Tibial artery (tissue), 4 donors: Measurements from ENCODE around the gene EXOC1.

Source experiments
- DNase-seq, 2 donors: peaks; one replicate each; pipeline ENCODE4 v3.0.0-alpha.2; 2019
- H3K27ac ChIP-seq, 2 donors: fragments of 200-600 bp; sonication (generic) in 1 of 2; 1 replicate in 1 of 2; 2 replicates in 1 of 2; pipeline ENCODE4 v1.5.1; 2018 to 2019; ENCODE audit warnings: mild to moderate bottlenecking in 1 of 2
- H3K27me3 ChIP-seq, 2 donors: fragments of 200-600 bp; sonication (generic) in 1 of 2; one replicate each; pipeline versions ENCODE4 v1.5.1 to v1.6.0; 2016 to 2019
- H3K36me3 ChIP-seq, 3 donors: fragments of 200-600 bp; sonication (generic) in 2 of 3; one replicate each; pipeline ENCODE4 v1.5.1; 2016 to 2019; ENCODE audit warnings: mild to moderate bottlenecking in 2 of 3
- H3K4me1 ChIP-seq, 4 donors: fragments of 200-600 bp; sonication (generic) in 2 of 4; 1 replicate in 3 of 4; 2 replicates in 1 of 4; pipeline ENCODE4 v1.5.1; 2016 to 2019
- H3K4me3 ChIP-seq, 2 donors: fragments of 200-600 bp; sonication (generic) in 1 of 2; 1 replicate in 1 of 2; 2 replicates in 1 of 2; pipeline ENCODE4 v1.5.1; 2018 to 2019; ENCODE audit warnings: mild to moderate bottlenecking in 2 of 2
- H3K9me3 ChIP-seq, 3 donors: fragments of 200-600 bp; sonication (generic) in 1 of 3; one replicate each; pipeline ENCODE4 v1.5.1; 2016 to 2019
- CTCF ChIP-seq, 2 experiments: fragments of 200-600 bp in 1 of 2; fragments of 450-650 bp in 1 of 2; IDR thresholded peaks; one replicate each; pipeline ENCODE4 v1.5.1; 2017 to 2019; ENCODE audit warnings: antibody characterized with exemption in 2 of 2, mild to moderate bottlenecking in 1 of 2, moderate library complexity in 1 of 2
- intact Hi-C: fragments of 100-400 bp; cut with DNase I; formaldehyde crosslinking; loops from one replicate; pipeline ENCODE4 v1.15.0; 2023; ENCODE audit warnings: low total_unique reads

EXOC1 gene

GRCh38 chr4:55819634-55820033 lies 33.8 kb upstream of the EXOC1 start, which contains the start of gene EXOC1L:
TSS of gene EXOC1L (plus strand) at chr4:55819790. CDS start at chr4:55820027, 237 bp downstream.
- Histone ChIP-seq H3K27ac (no peak within 1 kb of the TSS), H3K36me3 (no peaks in the 10 kb centered on the region), H3K4me3 (peak within 1 kb of the TSS; percentile 27 to 41), H3K27me3 (peaks cover 0 to 2% of the 10 kb centered on the region in 2 donors), H3K9me3 (no peaks in the 10 kb centered on the region), H3K4me1 (peaks cover 0 to 7% (median 0%) of the 10 kb centered on the region in 4 donors)
- intact Hi-C loops: no loop called here
- TF ChIP-seq CTCF (IDR thresholded peaks at IDR 0.05): no peak
- no peak for DNase-seq

- Histone ChIP-seq H3K27ac (no peak overlapping the region), H3K9me3 (no peaks in the 10 kb centered on the region), H3K27me3 (peaks cover 0 to 2% of the 10 kb centered on the region in 2 donors), H3K4me3 (peak overlapping the region in 1 of 2 donors; percentile 41), H3K36me3 (no peaks in the 10 kb centered on the region), H3K4me1 (peaks cover 0 to 7% (median 0%) of the 10 kb centered on the region in 4 donors)
- intact Hi-C loops: no loop called here
- no peak for DNase-seq
- TF ChIP-seq CTCF (IDR thresholded peaks at IDR 0.05): no peak
Observed at GRCh38 chr4:55820279-55820678, 33.2 kb upstream of the EXOC1 start.

- Histone ChIP-seq H3K4me3 (no peak overlapping the region), H3K27me3 (peaks cover 0 to 2% of the 10 kb centered on the region in 2 donors), H3K27ac (no peak overlapping the region), H3K4me1 (peaks cover 0 to 7% (median 0%) of the 10 kb centered on the region in 4 donors), H3K36me3 (no peaks in the 10 kb centered on the region), H3K9me3 (no peaks in the 10 kb centered on the region)
- no peak for TF ChIP-seq CTCF (IDR thresholded peaks at IDR 0.05)
- DNase-seq: no peak
- intact Hi-C loops: no loop called here
Observed at GRCh38 chr4:55822329-55822728, 31.1 kb upstream of the EXOC1 start.

- Histone ChIP-seq H3K27ac (no peak overlapping the region), H3K4me3 (no peak overlapping the region), H3K36me3 (no peaks in the 10 kb centered on the region), H3K27me3 (peaks cover 0 to 2% of the 10 kb centered on the region in 2 donors), H3K9me3 (no peaks in the 10 kb centered on the region), H3K4me1 (peaks cover 0 to 3% (median 0%) of the 10 kb centered on the region in 4 donors)
- no peak for TF ChIP-seq CTCF (IDR thresholded peaks at IDR 0.05)
- DNase-seq: no peak
- intact Hi-C loops: no loop called here
Observed at GRCh38 chr4:55824865-55825264, 28.6 kb upstream of the EXOC1 start.

DNA sequence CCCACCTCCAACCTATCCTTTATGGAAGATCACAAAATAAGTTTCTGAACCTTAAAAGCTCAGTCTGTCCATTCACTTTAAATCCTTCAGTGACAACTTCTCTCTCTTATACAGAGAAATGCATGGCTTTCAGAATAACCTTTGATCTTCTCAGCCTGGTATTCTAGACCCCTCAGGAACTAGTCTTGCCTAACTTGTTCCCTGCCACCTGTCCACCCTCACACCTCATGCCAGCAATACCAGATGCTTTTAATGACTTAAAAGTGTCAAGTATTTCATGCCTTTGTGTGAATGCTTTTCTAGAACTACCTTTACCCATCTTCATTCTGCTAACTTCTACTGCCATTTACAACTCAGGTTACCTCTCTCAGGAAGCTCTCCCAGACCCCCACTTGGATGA lies 26.5 kb upstream of the EXOC1 start:
- Histone ChIP-seq H3K36me3 (no peaks in the 10 kb centered on the region), H3K4me1 (no peaks in the 10 kb centered on the region), H3K27me3 (peaks cover 0 to 5% of the 10 kb centered on the region in 2 donors), H3K9me3 (no peaks in the 10 kb centered on the region), H3K27ac (no peak overlapping the region), H3K4me3 (no peak overlapping the region)
- no peak for DNase-seq
- no peak for TF ChIP-seq CTCF (IDR thresholded peaks at IDR 0.05)
- intact Hi-C loops: no loop called here

DNA sequence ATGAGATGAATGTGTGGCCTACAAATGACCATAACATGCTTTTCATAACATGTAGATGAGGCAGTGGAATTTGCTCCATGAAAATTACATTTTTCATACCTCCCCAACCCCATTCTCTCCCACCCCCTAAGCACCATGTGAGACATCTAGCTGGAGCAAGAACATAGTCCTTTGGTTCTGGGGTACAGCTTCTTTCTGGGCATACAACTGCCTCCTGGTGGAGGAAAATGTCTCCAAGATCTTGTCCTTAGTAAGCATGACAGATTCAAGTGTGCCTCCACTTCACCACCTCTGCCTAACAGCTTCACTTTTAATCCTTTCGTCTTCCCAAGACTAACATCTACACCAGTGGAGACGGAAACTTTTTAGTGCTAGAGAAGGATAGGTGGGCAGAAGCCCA lies 25.9 kb upstream of the EXOC1 start:
- H3K36me3 ChIP-seq: no peaks in the 10 kb centered on the region
- intact Hi-C loops: no loop called here

More for the DNA sequence above, 25.9 kb upstream of the EXOC1 start:
- no peaks in the 10 kb centered on the region for H3K9me3 ChIP-seq
- H3K4me3 ChIP-seq: no peak overlapping the region
- TF ChIP-seq CTCF (IDR thresholded peaks at IDR 0.05): no peak
- no peak overlapping the region for H3K27ac ChIP-seq
- no peaks in the 10 kb centered on the region for H3K4me1 ChIP-seq
- peaks cover 0 to 3% of the 10 kb centered on the region in 2 donors for H3K27me3 ChIP-seq
- no peak for DNase-seq
